GM10266 (cell line): ENCODE measurements around the gene EML3.
"Not testable (repeated sequence)": the region's sequence is repeated elsewhere in the genome, so short reads cannot be mapped to it uniquely, and the experiment has no call there.

ENCODE experiments used
- DNase-seq: peaks from one replicate; pipeline ENCODE4 v3.0.0; 2012; ENCODE audit errors: extremely low spot score
- TF ChIP-seq, protein P1 (sequence below): IDR thresholded peaks from 2 replicates; pipeline ENCODE4 v1.5.1; 2012; ENCODE audit warnings: mild to moderate bottlenecking, low read depth; ENCODE audit not compliant: control insufficient read depth, insufficient read depth; ENCODE audit errors: missing control alignments

The EML3 gene

DNA sequence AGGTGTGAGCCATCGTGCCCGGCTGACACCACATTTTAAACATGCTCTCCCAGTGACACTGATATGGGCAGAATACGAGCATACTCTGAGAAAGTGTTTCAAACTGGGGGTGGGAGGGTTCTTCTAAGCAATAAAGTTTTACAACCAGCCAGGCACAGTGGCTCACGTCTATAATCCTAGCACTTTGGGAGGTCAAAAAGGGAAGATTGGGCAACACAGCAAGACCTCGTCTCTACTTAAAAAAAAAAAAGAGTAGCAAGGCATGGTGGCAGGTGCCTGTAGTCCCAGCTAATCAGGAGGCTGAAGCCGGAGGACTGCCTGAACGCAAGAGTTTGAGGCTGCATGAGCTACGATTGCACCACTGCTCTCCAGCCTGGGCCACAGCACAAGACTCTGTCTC lies 31.6 kb upstream of the EML3 start:
- TF ChIP-seq, protein P1, sequence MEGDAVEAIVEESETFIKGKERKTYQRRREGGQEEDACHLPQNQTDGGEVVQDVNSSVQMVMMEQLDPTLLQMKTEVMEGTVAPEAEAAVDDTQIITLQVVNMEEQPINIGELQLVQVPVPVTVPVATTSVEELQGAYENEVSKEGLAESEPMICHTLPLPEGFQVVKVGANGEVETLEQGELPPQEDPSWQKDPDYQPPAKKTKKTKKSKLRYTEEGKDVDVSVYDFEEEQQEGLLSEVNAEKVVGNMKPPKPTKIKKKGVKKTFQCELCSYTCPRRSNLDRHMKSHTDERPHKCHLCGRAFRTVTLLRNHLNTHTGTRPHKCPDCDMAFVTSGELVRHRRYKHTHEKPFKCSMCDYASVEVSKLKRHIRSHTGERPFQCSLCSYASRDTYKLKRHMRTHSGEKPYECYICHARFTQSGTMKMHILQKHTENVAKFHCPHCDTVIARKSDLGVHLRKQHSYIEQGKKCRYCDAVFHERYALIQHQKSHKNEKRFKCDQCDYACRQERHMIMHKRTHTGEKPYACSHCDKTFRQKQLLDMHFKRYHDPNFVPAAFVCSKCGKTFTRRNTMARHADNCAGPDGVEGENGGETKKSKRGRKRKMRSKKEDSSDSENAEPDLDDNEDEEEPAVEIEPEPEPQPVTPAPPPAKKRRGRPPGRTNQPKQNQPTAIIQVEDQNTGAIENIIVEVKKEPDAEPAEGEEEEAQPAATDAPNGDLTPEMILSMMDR: no peak

GRCh38 chr11:62632492-62632891 lies 19.9 kb upstream of the EML3 start:
- DNase-seq: no peak
- TF ChIP-seq, protein P1: no peak

More for the DNA sequence above, 31.6 kb upstream of the EML3 start:
- DNase-seq: no peak

- no peak for DNase-seq
- TF ChIP-seq, protein P1: no peak
These were observed 15.1 kb upstream of the EML3 start for GRCh38 chr11:62627713-62628112.

GRCh38 chr11:62622476-62623089 lies 10.0 kb upstream of the EML3 start:
- DNase-seq: no peak

GRCh38 chr11:62621567-62622470 lies 9.2 kb upstream of the EML3 start, which contains the start of gene B3GAT3:
Gene B3GAT3 (minus strand): TSS chr11:62621986. CDS start chr11:62621947, 39 bp downstream.
- TF ChIP-seq, protein P1: peak; percentile 6
- peak; percentile 97 for DNase-seq

More at GRCh38 chr11:62622476-62623089, 10.0 kb upstream of the EML3 start:
- TF ChIP-seq, protein P1: no peak

DNA sequence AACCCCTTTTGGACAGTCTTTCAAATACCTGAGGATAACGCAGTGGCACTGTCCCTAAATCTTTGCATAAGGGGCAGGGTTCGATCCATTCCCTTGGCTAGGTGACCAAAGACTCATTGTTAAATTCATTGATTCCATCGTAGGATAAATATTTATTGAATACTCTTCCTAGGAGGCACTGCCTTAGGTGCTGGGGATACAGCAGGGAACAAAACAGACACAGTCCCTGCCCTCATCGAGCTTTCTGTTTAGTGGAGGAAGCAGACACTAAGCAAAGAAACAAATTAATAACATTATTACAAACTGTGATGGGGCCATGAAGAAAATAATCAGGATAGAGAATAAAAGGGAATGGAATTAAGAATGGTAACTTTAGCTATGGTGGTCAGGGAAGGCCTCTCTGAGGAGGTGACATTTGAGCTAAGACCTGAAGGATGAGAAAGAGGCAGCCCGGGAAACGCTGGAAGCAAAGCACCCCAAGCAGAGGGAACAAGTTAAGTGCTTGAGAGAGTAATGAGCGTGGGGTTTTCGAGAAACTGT lies 8.5 kb upstream of the EML3 start:
- TF ChIP-seq, protein P1: no peak
- DNase-seq: no peak

GRCh38 chr11:62616957-62617356 lies 4.4 kb upstream of the EML3 start:
- not testable (repeated sequence) for DNase-seq
